Caco-2 (cell line): Measurements from ENCODE around the gene LARGE2. TPM values are rescaled to one million over a fixed set of nuclear protein-coding genes. Genes with fewer than 3 reads are reported as not detected.

ENCODE experiments used
- BruUV-seq: library from RNA; stranded (reverse); fragments of 400-500 nt; replicated peaks from 2 replicates; lab custom pipeline; 2021; lab: Mats Ljungman, UMichigan
- CTCF ChIA-PET: fragments of 300-600 bp; sonication (Branson Sonifier 250); formaldehyde crosslinking; loops from one replicate; lab custom pipeline; 2022; ENCODE audit warnings: antibody characterized with exemption; lab: Charles Lee
- POLR2A ChIA-PET: fragments of 300-600 bp; sonication (Branson Sonifier 250); formaldehyde crosslinking; loops from one replicate; lab custom pipeline; 2022; ENCODE audit warnings: antibody characterized with exemption; lab: Charles Lee
- DNase-seq, 2 experiments: peaks; one replicate each; pipeline versions ENCODE4 v3.0.0 to v3.0.0-alpha.2; 2020 to 2022
- H3K27me3 ChIP-seq: replicated peaks from 2 replicates; pipeline ENCODE4 v1.6.0; 2011; ENCODE audit warnings: low read length; ENCODE audit not compliant: control insufficient read depth, insufficient read depth
- H3K36me3 ChIP-seq: 2 replicates; pipeline ENCODE4 v1.5.1; 2011; ENCODE audit warnings: low read length; ENCODE audit not compliant: control insufficient read depth, insufficient read depth
- H3K4me1 ChIP-seq: fragments of 250-450 bp; sonication (Bioruptor Pico); 2 replicates; pipeline ENCODE4 v1.5.1; 2020; ENCODE audit warnings: mild to moderate bottlenecking
- H3K4me3 ChIP-seq: 2 replicates; pipeline ENCODE4 v1.5.1; 2011; ENCODE audit warnings: low read depth, mild to moderate bottlenecking, control low read depth, low read length
- H3K9me3 ChIP-seq: fragments of 250-450 bp; sonication (Bioruptor Pico); 2 replicates; pipeline ENCODE4 v1.5.1; 2020; ENCODE audit warnings: mild to moderate bottlenecking, moderate library complexity
- H3K27ac Mint-ChIP-seq: one replicate; pipeline ENCODE4 v1.8.0; 2022; ENCODE audit warnings: mixed read lengths; ENCODE audit not compliant: unreplicated experiment
- H3K27me3 Mint-ChIP-seq: one replicate; pipeline ENCODE4 v1.8.0; 2022; ENCODE audit warnings: mixed read lengths; ENCODE audit not compliant: insufficient read depth, unreplicated experiment
- H3K36me3 Mint-ChIP-seq: one replicate; pipeline ENCODE4 v1.8.0; 2022; ENCODE audit warnings: mild to moderate bottlenecking, mixed read lengths; ENCODE audit not compliant: insufficient read depth, unreplicated experiment
- H3K4me1 Mint-ChIP-seq: one replicate; pipeline ENCODE4 v1.8.0; 2022; ENCODE audit warnings: low read depth, mixed read lengths; ENCODE audit not compliant: unreplicated experiment
- H3K4me3 Mint-ChIP-seq: one replicate; pipeline ENCODE4 v1.8.0; 2022; ENCODE audit warnings: mild to moderate bottlenecking, moderate library complexity, mixed read lengths; ENCODE audit not compliant: unreplicated experiment
- H3K9me3 Mint-ChIP-seq: one replicate; pipeline ENCODE4 v1.8.0; 2022; ENCODE audit warnings: mixed read lengths; ENCODE audit not compliant: unreplicated experiment
- intact Hi-C: fragments of 100-400 bp; cut with micrococcal nuclease; formaldehyde crosslinking; loops from one replicate; pipeline ENCODE4 v1.10.0; 2022; ENCODE audit not compliant: unreplicated experiment
- total RNA-seq: library from RNA; stranded (reverse); gene quantifications from 2 replicates; pipeline ENCODE4 v1.2.3, GENCODE V29; 2022
- TF ChIP-seq, protein P1 (sequence below), 2 experiments: fragments of 200-600 bp in 1 of 2; IDR thresholded peaks; 1 replicate in 1 of 2; 2 replicates in 1 of 2; pipeline versions ENCODE4 v1.5.1 to v1.8.0; 2011 to 2022; ENCODE audit warnings: antibody characterized with exemption in 1 of 2, control low read depth in 1 of 2, inconsistent platforms in 1 of 2, low read depth in 1 of 2, low read length in 1 of 2, mild to moderate bottlenecking in 1 of 2, moderate library complexity in 1 of 2; ENCODE audit not compliant: insufficient read depth in 1 of 2, severe bottlenecking in 1 of 2, unreplicated experiment in 1 of 2

The LARGE2 gene
- total RNA-seq, 1 experiment from 2014 or later = 67.4 TPM

GRCh38 chr11:45941285-45941684, 18.8 kb downstream of the LARGE2 start:
- Mint-ChIP-seq H3K4me1 (no peaks in the 10 kb centered on the region), H3K4me3 (no peak overlapping the region), H3K9me3 (no peaks in the 10 kb centered on the region), H3K36me3 (no peaks in the 10 kb centered on the region), H3K27me3 (no peaks in the 10 kb centered on the region), H3K27ac (no peak overlapping the region)
- intact Hi-C loops = no loop called here
- no peaks in the 10 kb centered on the region for H3K4me1 ChIP-seq
- TF ChIP-seq, protein P1, sequence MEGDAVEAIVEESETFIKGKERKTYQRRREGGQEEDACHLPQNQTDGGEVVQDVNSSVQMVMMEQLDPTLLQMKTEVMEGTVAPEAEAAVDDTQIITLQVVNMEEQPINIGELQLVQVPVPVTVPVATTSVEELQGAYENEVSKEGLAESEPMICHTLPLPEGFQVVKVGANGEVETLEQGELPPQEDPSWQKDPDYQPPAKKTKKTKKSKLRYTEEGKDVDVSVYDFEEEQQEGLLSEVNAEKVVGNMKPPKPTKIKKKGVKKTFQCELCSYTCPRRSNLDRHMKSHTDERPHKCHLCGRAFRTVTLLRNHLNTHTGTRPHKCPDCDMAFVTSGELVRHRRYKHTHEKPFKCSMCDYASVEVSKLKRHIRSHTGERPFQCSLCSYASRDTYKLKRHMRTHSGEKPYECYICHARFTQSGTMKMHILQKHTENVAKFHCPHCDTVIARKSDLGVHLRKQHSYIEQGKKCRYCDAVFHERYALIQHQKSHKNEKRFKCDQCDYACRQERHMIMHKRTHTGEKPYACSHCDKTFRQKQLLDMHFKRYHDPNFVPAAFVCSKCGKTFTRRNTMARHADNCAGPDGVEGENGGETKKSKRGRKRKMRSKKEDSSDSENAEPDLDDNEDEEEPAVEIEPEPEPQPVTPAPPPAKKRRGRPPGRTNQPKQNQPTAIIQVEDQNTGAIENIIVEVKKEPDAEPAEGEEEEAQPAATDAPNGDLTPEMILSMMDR (IDR thresholded peaks at IDR 0.05; ENCODE audit: insufficient read depth in 1 of 2, low read depth in 1 of 2, low read length in 1 of 2, severe bottlenecking in 1 of 2, unreplicated experiment in 1 of 2) = no peak
- no peaks in the 10 kb centered on the region for H3K27me3 ChIP-seq
- ChIA-PET POLR2A (no interaction called here), CTCF (no interaction called here)
- H3K4me3 ChIP-seq = no peak overlapping the region
- no peak for DNase-seq
- H3K9me3 ChIP-seq = no peaks in the 10 kb centered on the region
- BruUV-seq = no TSS peak
- no peaks in the 10 kb centered on the region for H3K36me3 ChIP-seq

DNA sequence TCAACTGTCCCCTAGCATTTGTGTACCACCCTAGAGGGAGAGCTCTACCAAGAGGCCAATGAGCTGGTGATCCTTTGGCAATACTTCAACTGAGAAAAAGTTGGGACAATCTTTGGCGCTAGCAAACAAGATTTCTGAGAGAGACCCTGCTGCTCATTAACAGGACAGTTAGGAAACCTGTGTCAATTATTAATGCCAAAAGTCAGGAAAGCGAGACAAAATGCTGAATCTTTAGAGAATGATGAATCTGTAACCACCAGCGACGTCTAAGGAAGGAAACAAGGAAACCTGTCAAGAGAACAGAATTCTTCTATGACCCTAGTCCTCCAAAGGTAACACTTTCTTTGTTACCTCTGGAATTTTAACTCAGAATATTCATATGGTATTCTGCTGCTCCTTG, 19.9 kb downstream of the LARGE2 start:
- Histone ChIP-seq H3K27me3 (no peaks in the 10 kb centered on the region), H3K9me3 (no peaks in the 10 kb centered on the region), H3K4me3 (no peak overlapping the region), H3K4me1 (no peaks in the 10 kb centered on the region), H3K36me3 (no peaks in the 10 kb centered on the region)
- POLR2A ChIA-PET = no interaction called here
- Mint-ChIP-seq H3K36me3 (no peaks in the 10 kb centered on the region), H3K4me3 (no peak overlapping the region), H3K4me1 (no peaks in the 10 kb centered on the region), H3K27me3 (no peaks in the 10 kb centered on the region), H3K27ac (no peak overlapping the region), H3K9me3 (no peaks in the 10 kb centered on the region)
- no peak for DNase-seq
- intact Hi-C loops = no loop called here
- BruUV-seq = no TSS peak
- TF ChIP-seq, protein P1 (IDR thresholded peaks at IDR 0.05; ENCODE audit: insufficient read depth in 1 of 2, low read depth in 1 of 2, low read length in 1 of 2, severe bottlenecking in 1 of 2, unreplicated experiment in 1 of 2) = no peak
- CTCF ChIA-PET = no interaction called here

DNA sequence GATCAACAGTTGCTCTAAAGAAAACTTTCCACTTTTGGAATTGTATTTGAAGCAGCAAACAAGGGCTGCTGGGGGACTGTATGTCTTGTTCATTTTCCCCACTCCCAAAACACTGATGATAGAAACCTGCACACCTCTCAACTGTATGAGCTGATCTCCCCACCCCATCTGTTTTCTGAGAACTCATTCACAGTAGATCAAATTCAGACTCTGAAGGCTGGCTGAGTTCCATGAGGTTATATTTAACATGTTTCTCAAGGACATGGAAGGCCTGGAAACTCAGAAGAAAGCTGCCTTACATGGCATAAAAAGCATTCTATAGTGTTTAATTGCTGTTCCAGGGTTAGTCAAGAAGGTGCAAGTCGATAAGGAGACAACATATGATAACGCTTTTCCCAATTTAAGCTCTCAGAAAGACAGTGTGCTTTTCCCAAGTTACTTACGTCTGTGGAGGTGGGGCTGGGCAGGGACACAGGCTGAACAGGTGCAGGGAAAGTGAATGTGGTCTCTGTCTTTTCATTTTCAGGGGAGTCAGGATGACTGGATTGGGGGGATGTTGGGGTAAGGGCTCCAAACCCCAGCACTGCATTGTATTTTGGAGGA, 23.0 kb downstream of the LARGE2 start:
- H3K27me3 ChIP-seq = no peaks in the 10 kb centered on the region
- Mint-ChIP-seq H3K4me1 (no peaks in the 10 kb centered on the region), H3K36me3 (no peaks in the 10 kb centered on the region), H3K4me3 (no peak overlapping the region), H3K9me3 (no peaks in the 10 kb centered on the region), H3K27me3 (no peaks in the 10 kb centered on the region), H3K27ac (no peak overlapping the region)
- H3K4me1 ChIP-seq = no peaks in the 10 kb centered on the region
- H3K9me3 ChIP-seq = no peaks in the 10 kb centered on the region
- ChIA-PET POLR2A (no interaction called here), CTCF (no interaction called here)
- DNase-seq = no peak
- no TSS peak for BruUV-seq
- TF ChIP-seq, protein P1 (IDR thresholded peaks at IDR 0.05; ENCODE audit: insufficient read depth in 1 of 2, low read depth in 1 of 2, low read length in 1 of 2, severe bottlenecking in 1 of 2, unreplicated experiment in 1 of 2) = no peak
- intact Hi-C loops = no loop called here
- no peaks in the 10 kb centered on the region for H3K36me3 ChIP-seq
- H3K4me3 ChIP-seq = no peak overlapping the region
